Vagina (tissue), 2 donors: ENCODE data around the gene KRT6C. TPM values are rescaled to one million over a fixed set of nuclear protein-coding genes. Genes with fewer than 3 reads are reported as not detected.

ENCODE experiments used
- DNase-seq, 2 donors: peaks; one replicate each; pipeline ENCODE4 v3.0.0-alpha.2; 2017; ENCODE audit errors: extremely low spot score in 2 of 2
- H3K27ac ChIP-seq: fragments of 200-600 bp; sonication (generic); one replicate; pipeline ENCODE4 v1.5.1; 2019
- H3K27me3 ChIP-seq: fragments of 200-600 bp; sonication (generic); one replicate; pipeline ENCODE4 v1.5.1; 2019
- H3K36me3 ChIP-seq, 2 donors: fragments of 200-600 bp; sonication (generic); one replicate each; pipeline ENCODE4 v1.5.1; 2017 to 2019
- H3K4me1 ChIP-seq: fragments of 200-600 bp; sonication (generic); one replicate; pipeline ENCODE4 v1.5.1; 2019
- H3K4me3 ChIP-seq, 2 donors: fragments of 200-600 bp; sonication (generic); 1 replicate in 1 of 2; 2 replicates in 1 of 2; pipeline ENCODE4 v1.5.1; 2016 to 2019
- H3K9me3 ChIP-seq: fragments of 200-600 bp; sonication (generic); one replicate; pipeline ENCODE4 v1.5.1; 2019
- POLR2A ChIP-seq, 2 donors: fragments of 450-650 bp; IDR thresholded peaks; one replicate each; pipeline ENCODE4 v1.6.1; 2017; ENCODE audit warnings: antibody characterized with exemption in 2 of 2, mild to moderate bottlenecking in 2 of 2, moderate library complexity in 2 of 2
- POLR2AphosphoS5 ChIP-seq, 2 donors: sonication (generic); formaldehyde crosslinking; IDR thresholded peaks; one replicate each; pipeline ENCODE4 v1.9.0; 2017; ENCODE audit warnings: antibody characterized with exemption in 2 of 2, mild to moderate bottlenecking in 2 of 2, low read depth in 1 of 2; ENCODE audit not compliant: insufficient read depth in 1 of 2
- intact Hi-C: fragments of 100-400 bp; cut with DNase I; formaldehyde crosslinking; loops from one replicate; pipeline ENCODE4 v1.15.1; 2023
- total RNA-seq: library from RNA; depleted of rRNA; stranded (reverse); fragments of >200 nt; gene quantifications from one replicate; pipeline ENCODE4 v1.2.3, GENCODE V29; 2016
- TF ChIP-seq, protein P1 (sequence below), 3 experiments: fragments of 450-650 bp in 2 of 3; fragments of 200-600 bp in 1 of 3; sonication (generic) in 1 of 3; IDR thresholded peaks; one replicate each; pipeline ENCODE4 v1.5.1; 2017 to 2019; ENCODE audit warnings: antibody characterized with exemption in 3 of 3, mild to moderate bottlenecking in 2 of 3, moderate library complexity in 2 of 3

Gene KRT6C
- total RNA-seq, 1 donor from 2014 or later = 257 TPM

DNA sequence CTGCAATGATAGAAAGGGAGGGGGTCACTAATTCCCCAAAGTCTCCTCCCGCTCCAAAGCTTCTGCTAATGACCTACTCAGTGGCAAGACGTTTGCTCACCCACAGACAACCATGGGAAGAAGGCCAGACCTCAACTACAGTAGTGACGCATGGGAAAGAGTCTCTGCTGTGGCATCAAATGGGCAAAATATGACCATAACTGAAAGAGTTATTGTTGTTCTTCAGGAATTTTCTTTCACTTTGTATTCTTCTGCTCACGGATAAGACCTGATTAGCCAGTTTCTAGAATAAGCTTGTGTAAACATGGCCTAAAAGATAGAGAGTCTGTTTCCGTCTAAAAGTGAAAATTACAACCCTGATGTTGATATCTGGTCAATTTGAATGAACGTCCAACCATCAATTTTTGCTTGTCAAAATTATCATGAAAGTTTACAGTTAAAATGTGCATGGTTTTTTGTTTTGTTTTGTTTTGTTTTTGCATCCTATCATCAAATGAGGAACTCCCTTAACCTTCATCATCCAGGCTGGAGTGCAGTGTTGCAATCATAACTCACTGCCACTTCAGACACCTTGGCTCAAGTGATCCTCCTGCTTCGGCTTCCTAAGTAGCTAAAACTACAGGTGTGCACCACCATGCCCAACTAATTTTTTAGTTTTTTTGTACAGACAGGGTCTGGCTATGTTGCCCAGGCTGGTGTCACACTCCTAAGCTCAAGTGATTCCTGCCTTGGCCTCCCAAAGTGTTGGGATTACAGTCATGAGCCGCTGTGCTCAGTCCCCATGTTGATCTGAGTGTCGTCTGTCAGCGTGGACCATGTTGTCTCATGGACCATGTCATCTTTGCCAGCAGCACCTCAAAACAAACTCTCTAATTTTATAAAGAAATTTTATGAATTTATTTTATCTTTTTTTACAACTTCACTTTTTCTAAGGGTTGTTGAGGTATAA, 28.7 kb downstream of the KRT6C start:
- H3K36me3 ChIP-seq = no peaks in the 10 kb centered on the region
- no peaks in the 10 kb centered on the region for H3K4me1 ChIP-seq
- H3K27ac ChIP-seq = no peak overlapping the region
- no peaks in the 10 kb centered on the region for H3K9me3 ChIP-seq
- no peaks in the 10 kb centered on the region for H3K27me3 ChIP-seq
- no peak for DNase-seq
- no peak for TF ChIP-seq POLR2AphosphoS5 (IDR thresholded peaks at IDR 0.05; ENCODE audit: insufficient read depth in 1 of 2, low read depth in 1 of 2)
- TF ChIP-seq, protein P1, sequence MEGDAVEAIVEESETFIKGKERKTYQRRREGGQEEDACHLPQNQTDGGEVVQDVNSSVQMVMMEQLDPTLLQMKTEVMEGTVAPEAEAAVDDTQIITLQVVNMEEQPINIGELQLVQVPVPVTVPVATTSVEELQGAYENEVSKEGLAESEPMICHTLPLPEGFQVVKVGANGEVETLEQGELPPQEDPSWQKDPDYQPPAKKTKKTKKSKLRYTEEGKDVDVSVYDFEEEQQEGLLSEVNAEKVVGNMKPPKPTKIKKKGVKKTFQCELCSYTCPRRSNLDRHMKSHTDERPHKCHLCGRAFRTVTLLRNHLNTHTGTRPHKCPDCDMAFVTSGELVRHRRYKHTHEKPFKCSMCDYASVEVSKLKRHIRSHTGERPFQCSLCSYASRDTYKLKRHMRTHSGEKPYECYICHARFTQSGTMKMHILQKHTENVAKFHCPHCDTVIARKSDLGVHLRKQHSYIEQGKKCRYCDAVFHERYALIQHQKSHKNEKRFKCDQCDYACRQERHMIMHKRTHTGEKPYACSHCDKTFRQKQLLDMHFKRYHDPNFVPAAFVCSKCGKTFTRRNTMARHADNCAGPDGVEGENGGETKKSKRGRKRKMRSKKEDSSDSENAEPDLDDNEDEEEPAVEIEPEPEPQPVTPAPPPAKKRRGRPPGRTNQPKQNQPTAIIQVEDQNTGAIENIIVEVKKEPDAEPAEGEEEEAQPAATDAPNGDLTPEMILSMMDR (IDR thresholded peaks at IDR 0.05) = no peak
- TF ChIP-seq POLR2A (IDR thresholded peaks at IDR 0.05) = no peak
- no peak overlapping the region for H3K4me3 ChIP-seq
- intact Hi-C loops = no loop called here

DNA sequence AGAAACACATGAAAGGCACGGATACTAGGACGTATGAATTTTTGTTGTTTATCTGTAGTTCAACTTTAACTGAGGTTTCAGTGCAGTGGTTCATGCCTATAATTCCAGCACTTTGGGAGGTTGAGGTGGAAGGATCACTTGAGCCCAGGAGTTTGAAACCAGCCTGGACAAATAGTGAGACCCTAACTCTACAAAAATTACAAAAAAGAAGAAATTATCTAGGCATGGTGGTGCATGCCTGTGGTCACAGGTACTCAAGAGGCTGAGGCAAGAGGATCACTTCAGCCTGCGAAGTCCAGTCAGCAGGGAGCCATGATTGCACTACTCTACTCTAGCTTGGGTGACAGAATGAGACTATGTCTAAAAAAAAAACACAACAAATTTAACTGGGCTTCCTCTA, 29.6 kb downstream of the KRT6C start:
- DNase-seq = no peak
- Histone ChIP-seq H3K4me3 (no peak overlapping the region), H3K27ac (no peak overlapping the region), H3K27me3 (no peaks in the 10 kb centered on the region), H3K9me3 (no peaks in the 10 kb centered on the region), H3K4me1 (peaks cover 7% of the 10 kb centered on the region), H3K36me3 (no peaks in the 10 kb centered on the region)
- TF ChIP-seq POLR2A (IDR thresholded peaks at IDR 0.05) (no peak), POLR2AphosphoS5 (IDR thresholded peaks at IDR 0.05; ENCODE audit: insufficient read depth in 1 of 2, low read depth in 1 of 2) (no peak)
- TF ChIP-seq, protein P1 (IDR thresholded peaks at IDR 0.05) = no peak
- intact Hi-C loops = no loop called here

DNA sequence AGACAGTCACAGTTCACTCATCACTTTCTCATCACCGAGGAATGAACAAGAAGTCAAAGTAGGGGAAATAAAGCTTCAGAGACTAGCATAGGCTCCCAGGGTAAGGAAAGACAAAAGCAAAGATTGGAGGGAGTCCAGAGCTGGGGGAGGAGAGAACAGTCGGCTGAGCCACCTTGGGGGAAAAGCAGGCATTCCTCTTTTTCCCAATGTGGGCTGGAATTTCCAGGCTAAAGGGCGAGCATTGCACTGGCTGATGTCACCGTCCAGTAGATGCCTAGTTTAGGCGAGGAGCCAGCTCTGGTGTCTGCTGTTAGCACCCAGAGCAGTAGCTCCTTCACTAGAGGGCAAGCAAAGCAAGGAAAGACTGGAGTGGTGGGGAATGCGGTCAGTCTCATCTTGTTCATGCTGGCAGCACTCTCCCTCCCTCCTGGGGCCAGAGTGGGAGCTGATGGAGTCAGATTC, 31.0 kb downstream of the KRT6C start:
- Histone ChIP-seq H3K36me3 (no peaks in the 10 kb centered on the region), H3K27me3 (no peaks in the 10 kb centered on the region), H3K4me1 (peaks cover 18% of the 10 kb centered on the region), H3K9me3 (no peaks in the 10 kb centered on the region), H3K27ac (no peak overlapping the region), H3K4me3 (no peak overlapping the region)
- TF ChIP-seq, protein P1 (IDR thresholded peaks at IDR 0.05) = no peak
- TF ChIP-seq POLR2AphosphoS5 (IDR thresholded peaks at IDR 0.05; ENCODE audit: insufficient read depth in 1 of 2, low read depth in 1 of 2) (no peak), POLR2A (IDR thresholded peaks at IDR 0.05) (no peak)
- no peak for DNase-seq
- intact Hi-C loops = no loop called here

DNA sequence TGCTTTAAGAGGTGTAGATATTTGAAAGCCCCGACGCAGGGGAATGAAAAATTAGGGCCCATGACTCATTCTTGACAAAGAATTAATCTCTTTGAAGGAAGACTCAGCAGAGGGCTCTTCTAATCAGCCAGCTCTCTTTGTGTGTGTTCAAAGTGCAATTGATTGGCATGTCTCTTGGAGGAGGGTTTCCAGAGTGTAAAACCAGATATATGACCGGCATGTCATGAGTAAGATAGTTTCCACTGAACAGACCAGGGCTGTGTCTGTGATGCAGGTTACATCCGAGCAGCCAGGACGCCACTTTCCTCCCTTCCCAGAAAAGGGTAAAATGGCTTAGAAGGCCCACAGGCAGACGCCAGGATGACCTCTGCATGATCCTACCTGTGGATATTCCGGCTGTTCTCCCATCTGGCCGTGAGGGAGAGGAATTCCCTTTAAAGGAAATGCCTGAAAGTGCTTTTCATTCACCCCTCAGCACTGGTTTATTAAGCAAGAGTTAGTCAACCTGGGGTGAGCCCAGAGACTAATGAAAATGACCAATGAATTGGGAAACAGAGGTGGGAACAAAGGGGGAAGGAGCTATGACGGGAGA, 32.2 kb downstream of the KRT6C start:
- Histone ChIP-seq H3K9me3 (no peaks in the 10 kb centered on the region), H3K27ac (no peak overlapping the region), H3K36me3 (no peaks in the 10 kb centered on the region), H3K4me1 (peaks cover 31% of the 10 kb centered on the region), H3K27me3 (no peaks in the 10 kb centered on the region), H3K4me3 (no peak overlapping the region)
- intact Hi-C loops = no loop called here
- peak in 1 of 2 donors; percentile 71 for DNase-seq
- TF ChIP-seq, protein P1 (IDR thresholded peaks at IDR 0.05) = no peak
- TF ChIP-seq POLR2AphosphoS5 (IDR thresholded peaks at IDR 0.05; ENCODE audit: insufficient read depth in 1 of 2, low read depth in 1 of 2) (no peak), POLR2A (IDR thresholded peaks at IDR 0.05) (no peak)
